K562 (cell line): Measurements from ENCODE around the gene VDAC1. TPM values are rescaled to one million over a fixed set of nuclear protein-coding genes. Genes with fewer than 3 reads are reported as not detected.
A peak's percentile ranks its signal among the peaks of the same experiment; 100 is the strongest.

ENCODE experiments used
- ATAC-seq: fragments of 200-7000 bp; cut with Tn5 transposase; 3 replicates; pipeline ENCODE4 v1.9.1; 2020; ENCODE audit warnings: moderate library complexity
- BruUV-seq: library from RNA; stranded (reverse); fragments of 400-500 nt; replicated peaks from 2 replicates; lab custom pipeline; 2021; lab: Mats Ljungman, UMichigan
- CTCF ChIA-PET: fragments of 300-600 bp; formaldehyde crosslinking; extraction: SDS; loops from one replicate; lab custom pipeline; 2021; ENCODE audit warnings: low intra/inter-chr PET ratio; lab: Yijun Ruan, JAX
- POLR2A ChIA-PET: fragments of 300-600, 350-650 bp; sonication (Branson Sonifier 250); formaldehyde crosslinking; extraction: SDS; loops from one replicate; lab custom pipeline; 2021; ENCODE audit warnings: antibody characterized with exemption, inconsistent platforms; lab: Yijun Ruan, JAX
- DNase-seq, 4 experiments: peaks; one replicate each; pipeline versions ENCODE4 v3.0.0 to v3.0.0-alpha.2; 2011 to 2018; ENCODE audit warnings: low spot score in 3 of 4, mixed read lengths in 3 of 4; ENCODE audit errors: extremely low read depth in 1 of 4
- FAIRE-seq: peaks from 2 replicates; lab custom pipeline; 2011; peaks lifted over from hg19 to GRCh38; lab: Jason Lieb, UNC
- H2AFZ ChIP-seq: 2 replicates; pipeline ENCODE4 v1.6.0; 2011; ENCODE audit warnings: low read depth, low read length, control low read depth, inconsistent platforms
- H3K27ac ChIP-seq: fragments of 200-600 bp; 3 replicates; pipeline ENCODE4 v1.8.0; 2011; ENCODE audit warnings: low read depth, mild to moderate bottlenecking, control low read depth, inconsistent platforms, low read length, moderate library complexity, mixed read lengths; ENCODE audit errors: extremely low read depth
- H3K27me3 ChIP-seq, 2 experiments: fragments of 300-600 bp in 1 of 2; 2 replicates in 1 of 2; 3 replicates in 1 of 2; pipeline versions ENCODE4 v1.6.0 to v1.8.0; 2011; ENCODE audit warnings: inconsistent platforms in 2 of 2, low read length in 2 of 2, mild to moderate bottlenecking in 1 of 2, mixed read lengths in 1 of 2, moderate library complexity in 1 of 2; ENCODE audit not compliant: control insufficient read depth in 2 of 2, insufficient read depth in 2 of 2
- H3K36me3 ChIP-seq: fragments of 300-600 bp; 3 replicates; pipeline ENCODE4 v1.8.0; 2011; ENCODE audit warnings: mild to moderate bottlenecking, low read length, inconsistent platforms; ENCODE audit not compliant: control insufficient read depth, insufficient read depth
- H3K4me1 ChIP-seq, 2 experiments: fragments of 200-600 bp in 1 of 2; replicated peaks in 1 of 2; 2 replicates in 1 of 2; 3 replicates in 1 of 2; pipeline versions ENCODE4 v1.5.1 to v1.8.0; 2011; ENCODE audit warnings: inconsistent platforms in 2 of 2, low read length in 2 of 2, mild to moderate bottlenecking in 1 of 2, mixed read lengths in 1 of 2, moderate library complexity in 1 of 2; ENCODE audit not compliant: control insufficient read depth in 2 of 2, insufficient read depth in 2 of 2
- H3K4me2 ChIP-seq: 2 replicates; pipeline ENCODE4 v1.6.1; 2011; ENCODE audit warnings: low read length, control low read depth, inconsistent platforms, mixed read lengths; ENCODE audit not compliant: insufficient read depth
- H3K4me3 ChIP-seq: fragments of 200-600 bp; sonication (generic), shearing (Covaris generic); 2 replicates; pipeline ENCODE4 v1.5.1; 2016; ENCODE audit warnings: control low read depth, inconsistent platforms
- H3K79me2 ChIP-seq: fragments of 200-600 bp; 3 replicates; pipeline ENCODE4 v1.8.0; 2011; ENCODE audit warnings: low read length, inconsistent platforms; ENCODE audit not compliant: control insufficient read depth, insufficient read depth
- H3K9ac ChIP-seq, 2 experiments: 2 replicates each; pipeline versions ENCODE4 v1.6.0 to v1.6.1; 2011; ENCODE audit warnings: low read depth in 2 of 2, low read length in 2 of 2, control low read depth in 1 of 2, inconsistent platforms in 1 of 2, mild to moderate bottlenecking in 1 of 2, mixed read lengths in 1 of 2; ENCODE audit not compliant: insufficient read depth in 1 of 2
- H3K9me1 ChIP-seq: one replicate; pipeline ENCODE4 v1.6.0; 2011; ENCODE audit warnings: inconsistent platforms, mild to moderate bottlenecking, low read length, moderate library complexity; ENCODE audit not compliant: control insufficient read depth, insufficient read depth
- H3K9me3 ChIP-seq: replicated peaks from 2 replicates; pipeline ENCODE4 v1.5.1; 2011; ENCODE audit warnings: low read depth, low read length, inconsistent platforms; ENCODE audit not compliant: control insufficient read depth, insufficient read depth
- H4K20me1 ChIP-seq: replicated peaks from 2 replicates; pipeline ENCODE4 v1.6.1; 2011; ENCODE audit warnings: low read length, inconsistent platforms, mixed read lengths; ENCODE audit not compliant: control insufficient read depth, insufficient read depth
- HEY1 ChIP-seq: fragments of 250-450 bp; sonication (Bioruptor Pico); IDR thresholded peaks from 2 replicates; pipeline ENCODE4 v1.5.0; 2020; ENCODE audit warnings: mild to moderate bottlenecking, moderate library complexity, borderline replicate concordance
- MGA ChIP-seq: fragments of 450-650 bp; IDR thresholded peaks from 2 replicates; pipeline ENCODE4 v1.6.1; 2016; ENCODE audit warnings: mild to moderate bottlenecking, moderate library complexity
- RBM34 ChIP-seq: fragments of 200-400 bp; formaldehyde crosslinking; IDR thresholded peaks from 2 replicates; pipeline ENCODE4 v1.6.1; 2018; ENCODE audit warnings: low read length, borderline replicate concordance; ENCODE audit not compliant: insufficient read depth
- SFPQ ChIP-seq: fragments of 200-400 bp; formaldehyde crosslinking; IDR thresholded peaks from 2 replicates; pipeline ENCODE4 v1.6.1; 2017; ENCODE audit warnings: mild to moderate bottlenecking, low read depth, low read length, moderate library complexity
- SIN3B ChIP-seq: fragments of 450-650 bp; IDR thresholded peaks from 2 replicates; pipeline ENCODE4 v1.6.1; 2017; ENCODE audit warnings: low read depth, mild to moderate bottlenecking, moderate library complexity
- ZNF507 ChIP-seq: conservative IDR thresholded peaks from 2 replicates; pipeline ENCODE4 v1.6.1; 2017; ENCODE audit warnings: missing genetic modification characterization, missing compliant biosample characterization
- ZNF707 ChIP-seq: fragments of 250-450 bp; sonication (Bioruptor Pico); conservative IDR thresholded peaks from 2 replicates; pipeline ENCODE4 v1.8.0; 2022; ENCODE audit warnings: inconsistent platforms, mild to moderate bottlenecking, moderate library complexity
- WGBS: fragments of 100-300 bp; shearing (Covaris generic); methylation state at CpG from one replicate; pipeline ENCODE4 v1.1.6; 2016; ENCODE audit warnings: low coverage, mixed read lengths; ENCODE audit not compliant: insufficient coverage; ENCODE audit errors: missing lambda C conversion rate; 5-methylcytosine and 5-hydroxymethylcytosine counted together
- in situ Hi-C: fragments of 300-500 bp; cut with MboI; formaldehyde crosslinking; loops from 4 replicates; pipeline ENCODE4 v1.15.0; 2018; ENCODE audit warnings: inconsistent platforms, mixed read lengths
- intact Hi-C: fragments of 100-400 bp; cut with micrococcal nuclease; formaldehyde crosslinking; loops from 2 replicates; pipeline ENCODE4 v1.14.2; 2022
- polyA plus RNA-seq, 8 experiments: library from polyadenylated mRNA; depleted of rRNA in 4 of 8; stranded (reverse) in 5 of 8; unstranded in 3 of 8; fragments of >200 nt; fragmentation: Nextera tagmentation in 2 of 8; fragmentation: Illumina TruSeq in 1 of 8; extraction: Ambion mirVana in 2 of 8; extraction: Trizol in 1 of 8; gene quantifications; 2 replicates each; pipeline versions ENCODE4 v1.2.1 to v1.2.3, GENCODE V29; 2011 to 2014; ENCODE audit warnings: inconsistent platforms in 1 of 8, missing spikeins in 1 of 8
- total RNA-seq, 7 experiments: library from RNA; depleted of rRNA in 6 of 7; stranded (reverse); fragments of >200 nt in 6 of 7; fragmentation: Illumina TruSeq in 2 of 7; extraction: Trizol in 2 of 7; gene quantifications; 2 replicates each; pipeline versions ENCODE4 v1.2.1 to v1.2.3, GENCODE V29; 2011 to 2021; ENCODE audit warnings: low replicate concordance in 1 of 7

VDAC1 gene
- total and polyA plus RNA-seq, 9 of the 15 experiments (the other 6 are each of a cell fraction or from before 2014, with no cell fraction given) = 168 to 366 (median 293) TPM

DNA sequence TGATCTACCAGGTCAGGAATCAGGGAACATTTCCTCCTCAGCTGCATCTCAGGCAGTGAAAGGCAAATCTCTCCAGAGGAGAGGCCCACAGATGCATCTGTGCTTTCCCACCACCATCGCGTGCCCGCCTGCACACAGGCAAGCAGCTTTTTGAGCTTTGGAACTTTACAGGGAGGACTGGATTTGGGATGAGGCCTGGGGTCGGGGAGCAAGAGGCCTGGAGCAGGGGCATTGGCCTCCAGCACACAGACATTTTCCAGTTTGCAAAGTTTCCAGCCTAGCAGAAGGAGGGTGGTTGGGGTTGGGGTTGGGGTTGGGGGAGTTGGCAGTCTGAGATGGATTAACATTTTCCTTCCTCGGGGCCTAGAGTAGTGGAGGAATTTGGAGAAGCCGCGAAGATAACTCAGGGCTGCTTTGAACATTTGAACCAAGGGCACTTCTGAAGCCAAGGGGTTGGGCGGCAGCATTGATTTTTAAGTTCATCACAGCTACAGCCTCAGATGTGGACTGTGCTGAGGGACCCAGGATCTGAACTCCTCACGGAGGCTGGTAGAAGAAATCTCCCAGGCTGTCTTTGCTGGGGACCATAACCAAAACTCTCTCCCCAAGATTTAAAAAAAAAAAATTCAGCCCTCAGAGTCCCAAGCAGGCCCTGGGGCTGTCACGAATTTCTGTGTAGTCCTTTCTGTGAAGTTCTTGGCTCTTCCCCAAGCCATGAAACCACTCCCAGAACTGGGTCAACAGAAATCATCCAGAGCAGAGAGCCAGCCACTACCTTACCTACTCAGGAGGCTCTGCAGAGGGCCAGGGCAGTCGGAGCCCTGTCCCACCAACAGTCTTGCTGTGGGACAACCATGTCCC is 61.9 kb downstream of the VDAC1 start:
- DNase-seq = no peak
- Histone ChIP-seq H3K4me1 (peaks cover 22 to 39% of the 10 kb centered on the region in 2 experiments), H3K79me2 (no peaks in the 10 kb centered on the region), H3K4me3 (no peak overlapping the region), H3K9me1 (no peaks in the 10 kb centered on the region), H3K9ac (peak overlapping the region in 1 of 2 experiments; percentile 65; a peak in 1 of 4 replicates), H3K27me3 (no peaks in the 10 kb centered on the region), H3K27ac (no peak overlapping the region), H2AFZ (no peak overlapping the region), H3K4me2 (no peak overlapping the region), H4K20me1 (0 out of 2 replicates have a peak, but pooled peaks cover 3% of the 10 kb centered on the region), H3K9me3 (no peaks in the 10 kb centered on the region), H3K36me3 (no peaks in the 10 kb centered on the region)
- in situ Hi-C loops (loop anchor here (5.0 to 10.0 kb wide), 2 partner anchors 181 to 518 kb away; no protein-coding TSS in a partner anchor), intact Hi-C loops (loop anchor here (5.0 to 10.0 kb wide), 5 partner anchors 76 to 521 kb away; no protein-coding TSS in a partner anchor)
- no TSS peak for BruUV-seq
- ChIA-PET POLR2A (no interaction called here), CTCF (no interaction called here)
- no peak for ATAC-seq
- no peak for FAIRE-seq
- 73% methylated on average over 11 of the region's 11 CpGs for WGBS
- TF ChIP-seq ZNF507 (tag) (no peak), HEY1 (no peak), MGA (no peak), SIN3B (no peak), ZNF707 (no peak), SFPQ (no peak), RBM34 (no peak)
